Left lobe of liver (tissue), 2 donors: ENCODE data around the gene TAP2. TPM values are rescaled to one million over a fixed set of nuclear protein-coding genes. Genes with fewer than 3 reads are reported as not detected.
"Not testable (repeated sequence)": the region's sequence is repeated elsewhere in the genome, so short reads cannot be mapped to it uniquely, and the experiment has no call there.

ENCODE experiments used
- ATAC-seq: fragments of 200-7000 bp; cut with Tn5 transposase; one replicate; pipeline ENCODE4 v1.9.1; 2020; ENCODE audit warnings: mild to moderate bottlenecking, moderate library complexity
- DNase-seq: peaks from one replicate; pipeline ENCODE4 v3.0.0-alpha.2; 2020; ENCODE audit warnings: low spot score
- total RNA-seq: library from RNA; stranded (reverse); gene quantifications from one replicate; pipeline ENCODE4 v1.2.1, GENCODE V29; 2021
- donor health status: DM: no; HTN: no; CAD: no; lungs with moderate emphysema.
- donor health status: DM: no; HTN: yes; CAD: no.

TAP2 gene
- total RNA-seq, 1 donor from 2014 or later, result 11.8 TPM

DNA sequence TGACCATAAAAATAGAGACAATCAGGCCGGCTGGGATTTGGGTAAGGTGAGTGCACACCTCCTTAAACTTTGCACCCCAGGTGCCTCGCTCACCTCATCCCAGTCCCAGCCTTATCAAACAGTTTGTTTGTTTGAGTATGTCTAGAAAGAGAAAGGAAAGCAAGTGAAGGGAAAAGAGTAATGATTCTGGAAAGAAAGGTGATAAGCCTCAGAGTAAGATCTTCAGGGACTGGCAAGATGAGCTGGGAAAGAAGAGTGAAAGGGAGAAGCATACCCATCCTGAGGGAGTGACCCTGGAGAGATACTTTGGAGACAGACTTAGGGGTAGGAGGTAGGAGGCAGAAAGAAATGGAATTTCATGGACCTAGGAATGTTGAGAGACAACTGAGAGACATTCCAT, 1.7 kb downstream of the TAP2 start:
- ATAC-seq, result no peak
- no peak for DNase-seq

DNA sequence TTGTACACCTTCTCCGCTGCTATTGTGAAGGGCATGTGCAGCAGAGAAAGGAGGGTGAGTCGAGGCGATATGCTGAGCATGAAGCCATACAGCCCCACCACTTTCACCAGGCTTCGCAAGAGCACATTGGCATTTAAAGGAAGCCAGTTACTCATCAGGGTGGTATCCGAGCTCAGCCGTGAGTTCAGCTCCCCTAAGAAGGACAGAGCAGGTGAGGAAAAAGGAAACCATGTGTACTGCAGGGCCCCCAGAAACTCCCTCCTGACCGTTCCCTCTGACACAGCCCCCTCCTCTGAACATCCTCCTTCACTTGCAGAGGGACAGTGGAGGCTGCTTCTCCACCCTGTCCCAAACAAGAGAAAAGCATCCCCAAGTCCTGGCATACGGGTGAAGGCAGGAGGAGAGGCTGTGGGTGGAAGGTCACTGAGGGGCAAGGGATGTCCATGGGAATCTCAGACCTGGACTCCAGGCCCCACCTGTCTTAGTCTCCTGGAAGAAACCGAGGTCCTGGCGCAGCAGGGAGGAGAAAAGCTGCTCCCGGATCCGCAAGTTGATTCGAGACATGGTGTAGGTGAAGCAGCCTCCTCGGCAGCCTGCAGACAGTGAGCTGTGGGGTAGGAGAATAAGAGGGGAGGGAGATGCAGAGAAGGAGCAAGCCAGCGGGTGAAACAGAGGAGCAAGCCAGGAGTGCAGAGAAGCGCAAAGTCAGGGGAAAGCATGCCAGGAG, 3.2 kb downstream of the TAP2 start:
- no peak for DNase-seq
- no peak for ATAC-seq

DNA sequence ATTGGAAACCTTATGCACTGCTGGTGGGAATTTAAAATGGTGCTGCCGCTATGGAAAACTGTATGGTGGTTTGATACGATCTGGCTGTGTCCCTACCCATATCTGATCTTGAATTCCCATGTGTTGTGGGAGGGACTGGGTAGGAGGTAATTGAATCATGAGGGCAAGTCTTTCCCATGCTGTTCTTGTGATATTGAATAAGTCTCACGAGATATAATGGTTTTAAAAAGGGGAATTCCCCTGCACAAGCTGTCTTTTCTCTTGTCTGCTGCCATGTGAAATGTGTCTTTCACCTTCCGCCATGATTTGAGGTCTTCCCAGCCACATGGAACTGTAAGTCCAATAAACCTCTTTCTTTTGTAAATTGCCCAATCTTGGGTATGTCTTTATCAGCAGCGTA, 4.9 kb downstream of the TAP2 start:
- ATAC-seq (no peak), DNase-seq (no peak)

DNA sequence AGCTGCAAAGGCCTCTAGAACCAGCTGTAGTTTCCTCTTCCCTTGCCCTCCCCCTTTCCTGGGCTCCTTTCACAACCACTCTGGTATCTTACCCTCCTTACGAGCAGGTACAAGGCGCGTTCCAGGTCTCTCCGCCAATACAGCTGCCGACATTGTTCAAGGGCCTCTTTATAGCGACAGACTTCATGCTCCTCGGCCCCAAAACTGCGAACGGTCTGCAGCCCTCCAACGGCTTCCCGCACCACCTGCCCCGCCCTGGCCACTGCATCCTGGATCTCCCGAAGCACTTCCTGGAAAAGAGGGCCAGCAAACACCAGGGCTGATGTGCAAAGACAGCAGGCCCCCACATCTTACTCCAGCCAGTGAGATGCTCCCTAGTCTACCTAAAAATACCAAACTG, 6.0 kb downstream of the TAP2 start:
- no peak for DNase-seq
- no peak for ATAC-seq

DNA sequence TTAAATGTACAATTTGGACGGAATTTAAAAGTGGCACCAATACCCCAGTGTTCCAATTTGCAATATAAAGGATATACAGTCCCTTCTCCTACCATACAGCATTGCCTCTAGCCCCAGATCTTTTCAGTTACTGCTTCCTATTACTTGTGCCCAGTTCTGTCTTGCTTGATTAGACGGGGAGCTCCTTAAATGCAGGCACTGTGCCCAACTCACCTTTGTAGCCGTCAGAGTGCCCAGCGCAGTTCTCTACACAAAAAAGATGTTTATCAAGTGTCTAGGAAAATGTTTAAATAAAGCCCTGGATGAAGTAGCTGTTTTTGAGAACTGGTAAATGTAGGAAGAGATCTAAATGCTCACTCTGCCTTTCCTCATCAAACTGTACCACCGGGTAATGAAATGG, 7.6 kb downstream of the TAP2 start:
- ATAC-seq (no peak), DNase-seq (no peak)

DNA sequence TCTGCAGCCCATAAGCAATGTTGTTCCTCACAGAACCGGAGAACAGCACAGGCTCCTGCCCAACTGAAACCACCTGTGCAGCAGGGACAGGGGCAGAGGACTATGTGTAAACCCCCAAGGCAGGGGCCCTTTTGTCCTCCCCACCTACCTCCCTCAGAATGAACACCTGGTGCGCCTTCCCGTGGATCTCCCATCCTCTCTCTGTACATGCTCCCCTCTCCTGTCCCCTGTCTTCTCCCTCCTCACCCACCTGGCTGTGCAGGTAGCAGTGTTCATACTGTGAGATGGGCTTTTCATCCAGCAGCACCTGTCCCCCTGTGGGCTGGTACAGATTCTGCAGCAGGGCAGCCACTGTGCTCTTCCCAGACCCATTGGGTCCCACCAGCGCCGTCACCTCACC, 8.5 kb downstream of the TAP2 start:
- DNase-seq, result no peak
- ATAC-seq, result no peak

DNA sequence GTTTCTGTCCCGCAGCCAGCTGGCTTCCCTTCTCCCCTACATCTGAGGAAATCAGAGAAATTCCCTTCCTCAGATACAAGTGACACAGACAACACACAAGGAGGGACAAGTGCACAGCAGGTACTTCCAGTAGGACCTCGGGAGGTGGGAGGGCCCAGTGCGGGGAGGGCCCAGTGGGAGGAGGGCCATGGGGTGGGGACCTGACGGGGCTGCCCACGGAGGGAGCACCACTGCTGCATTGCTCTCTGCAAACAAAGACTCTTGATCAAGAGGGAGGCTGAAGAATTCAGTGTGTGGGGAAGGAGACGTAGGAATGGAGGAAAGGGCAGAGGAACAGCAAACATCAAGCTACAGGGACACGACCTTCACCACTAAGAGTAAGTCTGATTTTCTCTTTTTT, 9.0 kb downstream of the TAP2 start:
- no peak for ATAC-seq

DNA sequence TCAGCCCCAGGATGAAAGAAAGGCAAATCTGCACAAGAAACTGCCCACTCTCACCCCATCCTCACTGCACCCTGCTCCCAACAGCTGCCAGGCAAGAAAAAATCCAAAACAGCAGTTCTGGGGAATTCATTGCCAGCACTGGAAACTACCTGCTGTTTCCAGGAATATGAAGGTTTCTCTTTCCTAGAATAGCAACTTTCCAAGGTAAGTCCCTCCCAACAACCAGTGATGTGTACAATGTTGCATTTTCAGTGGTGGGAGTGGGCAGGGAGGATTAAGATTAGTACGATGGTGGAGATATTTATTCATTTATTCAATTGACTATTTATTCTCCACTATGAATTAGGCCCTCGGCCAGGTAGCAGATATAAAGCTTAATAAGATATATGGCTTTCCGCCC, 11.5 kb downstream of the TAP2 start:
- ATAC-seq (no peak), DNase-seq (no peak)

More for the DNA sequence above, 9.0 kb downstream of the TAP2 start:
- no peak for DNase-seq

DNA sequence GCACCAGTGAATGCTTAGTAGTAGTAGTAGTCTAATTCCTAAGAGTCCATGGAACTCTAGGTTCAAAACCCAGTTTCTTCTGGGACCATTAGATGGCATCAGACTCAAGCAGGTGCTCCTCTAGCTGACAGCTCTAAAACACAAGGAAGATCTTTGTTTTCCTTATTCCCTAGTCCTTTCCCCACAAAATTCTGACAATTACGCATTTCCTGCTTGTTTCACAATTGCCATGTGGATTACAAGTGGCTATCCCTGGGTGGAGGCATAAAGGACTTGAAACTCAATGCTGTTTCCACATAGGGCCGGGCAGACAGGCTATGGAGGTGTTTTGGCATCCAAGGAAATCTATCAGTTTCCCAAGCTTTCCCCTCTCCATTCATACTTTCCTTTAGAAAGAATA, 12.6 kb downstream of the TAP2 start:
- DNase-seq (no peak), ATAC-seq (peak; percentile 88)

DNA sequence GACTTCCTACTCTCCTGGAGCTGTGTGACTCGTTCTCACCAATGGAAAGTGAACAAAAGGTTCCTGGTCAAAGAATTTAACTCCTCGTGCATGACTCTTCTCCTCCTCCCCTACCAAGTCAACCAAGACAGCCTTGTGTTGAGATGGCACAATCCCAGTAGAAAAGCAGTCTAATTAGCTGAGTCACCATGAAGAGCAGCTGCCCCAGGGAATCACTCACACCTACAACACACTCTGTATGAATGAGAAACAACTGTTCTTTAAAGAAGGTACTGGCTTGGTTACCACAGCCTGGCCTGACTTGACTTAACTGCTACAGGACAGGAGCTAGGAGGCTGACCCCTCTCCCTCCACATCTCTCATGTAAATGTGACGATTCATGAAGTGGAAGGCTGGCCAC, 18.8 kb downstream of the TAP2 start:
- no peak for ATAC-seq
- DNase-seq, result no peak

DNA sequence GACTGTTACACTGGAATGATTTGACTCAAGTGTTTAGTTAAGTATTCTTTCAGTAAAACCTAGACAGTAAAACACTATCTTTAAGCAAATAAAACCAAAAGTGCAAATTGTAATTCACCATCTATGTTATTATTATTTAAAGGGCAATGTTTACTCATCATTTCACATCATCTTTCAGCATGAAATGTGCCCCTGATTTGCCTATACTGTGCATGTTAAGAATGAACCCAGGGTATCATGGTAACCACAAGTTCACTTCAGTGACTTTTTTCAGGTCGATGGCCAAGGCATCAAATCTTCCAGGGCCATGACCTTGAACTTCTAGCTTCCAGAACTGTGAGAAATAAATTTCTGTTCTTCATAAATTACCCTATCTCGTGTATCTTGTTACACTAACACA, 19.7 kb downstream of the TAP2 start:
- ATAC-seq (no peak), DNase-seq (no peak)

DNA sequence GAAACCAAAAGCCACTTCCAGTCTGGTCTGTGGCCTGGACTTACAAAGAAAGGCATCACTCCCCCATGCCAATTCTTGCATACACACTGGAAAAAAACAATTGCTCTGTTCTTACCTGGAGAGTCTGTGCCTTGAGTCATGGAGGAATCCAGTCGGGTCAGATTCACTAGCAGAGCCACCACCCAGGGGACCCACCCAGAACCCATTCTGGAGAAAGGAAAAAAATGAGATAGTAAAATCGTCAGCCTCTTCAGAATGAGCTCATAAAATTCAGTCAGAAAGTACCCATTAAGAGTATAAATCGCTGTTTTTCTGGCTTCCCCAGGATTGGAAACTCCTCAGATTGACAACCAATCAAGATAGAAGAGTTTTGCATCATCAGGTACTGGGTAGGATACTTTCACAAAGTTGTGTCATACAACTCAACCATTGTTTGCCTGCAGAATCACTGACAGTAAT, 21.8 kb downstream of the TAP2 start, which contains the start of gene HLA-DOB:
Gene HLA-DOB (minus strand): TSS at position 257 of the 459 bp plus-strand sequence. CDS start 51 bp downstream, at position 206.
- ATAC-seq (peak; percentile 63), DNase-seq (no peak)

DNA sequence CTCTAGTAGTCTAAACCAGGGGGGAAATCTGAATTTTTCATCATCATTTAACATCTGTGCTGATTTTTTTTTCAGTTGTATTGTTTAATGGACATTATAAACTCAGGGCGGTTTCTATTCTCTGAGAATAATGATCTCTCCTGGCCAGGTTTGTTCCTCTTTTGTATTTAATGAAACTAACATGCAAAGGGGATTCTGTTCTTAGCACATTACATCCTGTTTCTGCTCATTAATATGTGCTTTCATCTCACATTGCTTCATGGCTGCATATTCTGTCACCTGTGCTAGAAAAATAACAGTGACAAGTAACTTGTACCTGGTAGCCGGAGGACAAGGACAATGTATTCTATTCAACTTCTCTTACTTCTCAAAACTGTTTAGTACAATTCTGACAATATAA, 22.5 kb downstream of the TAP2 start:
- no peak for ATAC-seq
- no peak for DNase-seq

DNA sequence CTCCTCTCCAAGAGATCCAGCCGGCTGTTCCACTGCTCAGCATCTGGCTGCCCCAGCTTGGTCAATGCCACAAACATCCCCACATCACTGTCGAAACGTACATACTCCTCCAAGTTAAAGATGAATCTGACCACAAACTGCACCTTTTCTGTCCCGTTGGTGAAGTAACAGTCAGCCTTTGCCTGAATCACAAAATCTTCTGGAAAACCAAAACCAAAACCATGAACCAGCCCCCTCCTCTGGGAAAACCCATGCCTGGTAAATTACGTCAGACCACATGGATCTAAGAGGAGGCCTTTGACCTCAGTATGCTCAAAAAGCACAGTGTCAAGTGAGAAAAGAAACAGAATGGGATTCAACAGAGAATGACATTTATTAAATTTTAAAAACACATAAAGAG, 23.4 kb downstream of the TAP2 start:
- ATAC-seq, result no peak
- DNase-seq, result no peak

DNA sequence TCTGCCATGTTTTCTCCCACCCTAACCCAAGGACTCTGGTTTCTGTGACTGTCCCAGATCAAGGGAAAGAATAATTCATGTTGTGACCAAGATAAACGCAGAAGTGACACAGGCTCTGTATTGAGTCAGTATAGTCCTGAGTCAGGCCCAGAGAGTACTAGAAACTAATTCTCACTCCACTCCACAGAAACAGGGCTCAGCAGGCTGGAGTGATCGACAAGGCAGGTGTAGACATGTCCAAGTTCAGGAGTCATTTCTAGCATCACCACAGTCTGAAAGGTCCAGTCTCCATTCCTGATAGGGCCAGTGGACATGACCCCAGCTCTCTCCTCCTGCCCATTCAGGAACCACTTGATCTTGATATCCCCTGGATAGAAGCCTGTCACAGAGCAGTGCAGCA, 24.4 kb downstream of the TAP2 start:
- DNase-seq (no peak), ATAC-seq (no peak)

DNA sequence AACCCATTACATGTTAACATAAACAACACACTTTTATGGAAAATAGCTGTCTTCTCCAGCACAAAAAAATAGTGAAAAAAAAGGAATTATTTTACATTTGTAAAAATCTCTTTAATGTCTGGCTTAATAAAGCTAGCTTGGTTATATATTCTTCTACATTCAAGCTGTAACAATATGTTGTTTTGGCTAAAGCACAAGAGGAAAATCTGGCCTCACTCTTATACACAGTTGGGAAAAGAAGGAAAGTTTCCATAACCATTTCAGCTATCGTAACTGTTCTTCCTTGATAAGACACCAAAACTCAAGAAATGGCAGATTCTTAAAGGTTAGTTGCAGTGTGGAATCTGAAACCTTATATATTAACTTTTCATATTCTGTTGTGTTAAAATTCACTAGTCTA, 29.4 kb downstream of the TAP2 start:
- no peak for ATAC-seq
- no peak for DNase-seq

DNA sequence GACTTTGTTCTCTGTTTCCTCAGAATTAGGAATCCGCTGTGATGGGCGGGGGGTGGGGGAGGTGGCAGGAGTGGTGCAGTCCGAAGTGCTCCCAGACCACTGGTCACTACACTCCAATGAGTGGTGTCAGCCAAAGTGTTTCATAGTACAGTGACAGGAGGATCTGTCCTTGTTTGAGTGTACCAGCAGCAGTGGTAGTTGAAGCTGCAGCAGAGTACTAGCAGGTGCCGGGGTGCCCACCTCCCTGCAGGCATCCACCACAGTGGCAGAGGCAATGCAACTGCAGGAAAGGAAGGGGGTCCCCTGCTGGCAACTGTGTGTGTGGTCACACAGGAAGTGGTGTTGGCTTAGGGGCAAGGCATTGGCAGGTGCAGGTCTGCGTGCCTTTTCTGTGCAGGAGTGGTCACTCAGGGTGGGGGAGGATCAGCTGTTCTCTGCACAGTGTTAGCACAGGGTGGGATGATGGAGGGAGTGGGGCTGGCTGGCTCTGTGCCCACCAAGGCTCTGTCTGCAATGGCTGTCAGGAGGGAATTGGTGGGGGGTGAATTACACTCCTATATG, 31.4 kb downstream of the TAP2 start:
- ATAC-seq, result no peak
- DNase-seq, result no peak

DNA sequence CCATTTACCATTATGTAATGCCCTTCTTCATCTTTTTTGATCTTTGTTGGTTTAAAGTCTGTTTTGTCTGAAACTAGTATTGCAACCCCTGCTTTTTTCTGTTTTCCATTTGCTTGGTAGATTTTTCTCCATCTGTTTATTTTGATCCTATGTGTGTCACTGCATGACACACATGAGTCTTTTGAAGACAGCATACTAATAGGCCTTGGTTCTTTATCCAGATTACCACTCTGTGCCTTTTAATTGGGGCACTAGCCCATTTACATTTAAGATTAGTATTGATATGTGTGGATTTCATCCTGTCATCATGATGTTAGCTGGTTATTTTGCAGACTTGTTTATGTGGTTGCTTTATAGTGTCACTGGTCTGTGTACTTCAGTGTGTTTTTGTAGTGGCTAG, 33.1 kb downstream of the TAP2 start:
- not testable (repeated sequence) for ATAC-seq, DNase-seq

DNA sequence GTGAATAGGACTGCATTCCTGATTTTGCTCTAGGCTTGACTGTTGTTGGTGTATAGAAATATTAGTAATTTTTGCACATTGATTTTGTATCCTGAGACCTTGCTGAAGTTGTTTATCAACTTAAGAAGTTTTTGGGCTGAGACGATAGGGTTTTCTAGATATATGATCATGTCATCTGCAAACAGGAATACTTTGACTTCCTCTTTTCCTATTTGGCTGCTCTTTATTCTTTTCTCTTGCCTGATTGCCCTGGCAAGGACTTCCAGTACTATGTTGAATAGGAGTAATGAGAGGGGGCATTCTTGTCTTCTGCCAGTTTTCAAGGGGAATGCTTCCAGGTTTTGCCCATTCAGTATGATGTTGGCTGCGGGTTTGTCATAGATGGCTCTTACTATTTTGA, 35.1 kb downstream of the TAP2 start:
- ATAC-seq (no peak), DNase-seq (no peak)

DNA sequence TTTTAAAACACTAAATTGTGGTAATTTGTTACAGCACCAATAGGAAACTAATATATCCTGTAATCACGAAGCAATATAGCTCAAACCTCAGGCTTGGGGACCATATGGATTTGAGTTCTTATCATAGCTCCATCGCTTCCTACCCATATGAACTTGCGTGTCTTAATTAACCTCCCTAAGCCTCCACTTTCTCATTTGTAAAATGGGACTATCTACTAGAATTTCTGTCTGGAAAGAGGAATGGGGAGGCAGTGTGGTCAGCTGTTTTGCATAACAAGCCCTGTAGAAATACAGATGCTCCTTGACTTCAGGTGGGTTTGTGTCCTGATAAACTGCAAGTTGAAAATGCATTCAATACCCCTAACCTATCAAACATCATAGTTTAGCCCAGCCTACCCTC, 38.8 kb downstream of the TAP2 start:
- ATAC-seq, result no peak
- no peak for DNase-seq

DNA sequence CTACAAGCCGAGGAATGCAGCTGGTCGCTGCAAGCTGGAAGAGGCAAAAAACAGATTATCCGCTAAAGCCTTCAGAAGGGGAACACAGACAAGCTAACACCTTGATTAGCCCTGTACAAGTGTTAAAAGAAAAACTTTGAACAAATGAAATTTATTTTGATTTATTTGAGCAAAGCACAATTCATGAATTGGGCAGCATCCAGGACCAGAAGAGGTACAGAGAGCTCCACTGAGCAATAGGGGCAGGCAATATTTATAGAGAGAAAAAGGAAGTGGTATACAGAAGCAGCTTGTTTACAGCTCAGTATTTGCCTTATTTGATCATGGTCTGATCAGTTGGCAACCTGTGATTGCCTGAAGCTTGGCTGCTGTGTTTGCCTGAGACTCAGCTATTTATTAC, 39.4 kb downstream of the TAP2 start:
- DNase-seq, result no peak
- ATAC-seq, result no peak

DNA sequence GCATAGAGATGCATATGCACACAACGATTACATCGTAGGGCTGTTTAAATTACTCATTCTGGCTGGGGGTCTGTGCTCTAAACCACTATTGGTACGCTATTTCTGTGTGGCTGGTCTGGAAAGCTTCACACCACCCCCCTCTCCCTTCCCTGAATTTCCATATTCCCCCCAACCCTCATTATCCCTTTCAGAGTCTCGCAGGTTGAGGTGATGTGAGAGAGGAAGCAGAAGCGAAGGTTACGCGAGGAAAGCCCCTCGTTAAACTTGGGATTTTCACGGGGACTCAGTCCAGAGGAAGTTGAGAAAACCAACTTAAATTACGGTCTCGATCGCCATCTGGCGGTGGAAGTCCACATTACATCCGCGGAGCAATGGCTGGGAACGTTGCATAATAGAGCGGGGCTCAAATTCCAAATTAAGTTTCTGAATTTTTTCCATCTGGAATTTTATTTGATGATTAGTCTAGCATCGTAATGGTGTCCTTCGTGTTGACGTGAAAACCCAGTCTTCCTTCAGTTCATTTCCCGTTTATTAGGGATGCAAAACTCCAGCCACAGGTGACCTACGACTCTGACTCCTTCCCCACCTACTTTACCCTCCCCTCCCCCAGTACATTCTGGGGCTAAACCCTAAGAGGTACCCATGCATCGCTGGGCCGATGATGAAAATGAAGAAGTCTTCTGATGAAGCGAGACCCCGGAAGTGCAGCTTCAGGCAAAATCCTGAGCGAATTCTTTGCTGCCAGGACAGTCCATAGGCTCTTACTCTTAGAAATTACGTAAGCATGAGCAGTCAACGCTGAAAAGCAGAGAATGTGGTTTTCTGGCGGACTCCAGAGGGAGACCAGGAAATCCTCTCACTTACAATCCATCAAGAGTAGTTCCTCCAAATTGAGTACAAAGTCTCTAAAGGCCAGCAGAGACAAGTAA, 41.4 kb downstream of the TAP2 start:
- ATAC-seq, result peak; percentile 97
- DNase-seq, result peak; percentile 73
